ENCODE results near the gene PTPRK.

DNA sequence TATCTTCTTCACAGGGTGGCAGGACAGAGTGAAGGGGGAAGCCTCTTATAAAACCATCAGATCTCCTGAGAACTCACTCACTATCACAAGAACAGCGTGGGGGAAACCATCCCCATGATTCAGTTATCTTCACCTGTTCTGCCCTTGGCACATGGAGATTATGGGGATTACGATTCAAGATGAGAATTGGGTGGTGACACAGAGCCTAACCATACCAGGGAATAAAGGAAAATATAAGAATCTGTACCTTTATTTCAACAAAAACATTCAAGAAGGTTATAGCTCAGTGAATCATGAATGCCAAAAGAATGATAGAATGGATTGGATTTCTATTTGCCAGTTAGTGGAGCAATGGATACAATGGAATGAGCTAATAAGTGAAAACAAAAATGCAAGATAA lies 214.4 kb downstream of the PTPRK start:
- no peak for TF ChIP-seq POLR2A (IDR thresholded peaks at IDR 0.05)
- TF ChIP-seq, protein P1, sequence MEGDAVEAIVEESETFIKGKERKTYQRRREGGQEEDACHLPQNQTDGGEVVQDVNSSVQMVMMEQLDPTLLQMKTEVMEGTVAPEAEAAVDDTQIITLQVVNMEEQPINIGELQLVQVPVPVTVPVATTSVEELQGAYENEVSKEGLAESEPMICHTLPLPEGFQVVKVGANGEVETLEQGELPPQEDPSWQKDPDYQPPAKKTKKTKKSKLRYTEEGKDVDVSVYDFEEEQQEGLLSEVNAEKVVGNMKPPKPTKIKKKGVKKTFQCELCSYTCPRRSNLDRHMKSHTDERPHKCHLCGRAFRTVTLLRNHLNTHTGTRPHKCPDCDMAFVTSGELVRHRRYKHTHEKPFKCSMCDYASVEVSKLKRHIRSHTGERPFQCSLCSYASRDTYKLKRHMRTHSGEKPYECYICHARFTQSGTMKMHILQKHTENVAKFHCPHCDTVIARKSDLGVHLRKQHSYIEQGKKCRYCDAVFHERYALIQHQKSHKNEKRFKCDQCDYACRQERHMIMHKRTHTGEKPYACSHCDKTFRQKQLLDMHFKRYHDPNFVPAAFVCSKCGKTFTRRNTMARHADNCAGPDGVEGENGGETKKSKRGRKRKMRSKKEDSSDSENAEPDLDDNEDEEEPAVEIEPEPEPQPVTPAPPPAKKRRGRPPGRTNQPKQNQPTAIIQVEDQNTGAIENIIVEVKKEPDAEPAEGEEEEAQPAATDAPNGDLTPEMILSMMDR (IDR thresholded peaks at IDR 0.05), result no peak
